Hepatocyte (in vitro differentiated cells): ENCODE data around the gene OPCML. TPM values are rescaled to one million over a fixed set of nuclear protein-coding genes. Genes with fewer than 3 reads are reported as not detected.

Source experiments
- DNase-seq: peaks from one replicate; pipeline ENCODE4 v3.0.0-alpha.2; 2016; ENCODE audit warnings: low spot score
- H2AFZ ChIP-seq: fragments of 200-600 bp; sonication (generic); 2 replicates; pipeline ENCODE4 v1.6.0; 2016; ENCODE audit warnings: antibody characterized with exemption, mild to moderate bottlenecking
- H3K27ac ChIP-seq: fragments of 200-600 bp; sonication (generic); 2 replicates; pipeline ENCODE4 v1.5.1; 2016; ENCODE audit warnings: mild to moderate bottlenecking
- H3K27me3 ChIP-seq: fragments of 200-600 bp; sonication (generic); 2 replicates; pipeline ENCODE4 v1.6.1; 2016
- H3K36me3 ChIP-seq: fragments of 200-600 bp; sonication (generic); replicated peaks from 2 replicates; pipeline ENCODE4 v1.5.1; 2016; ENCODE audit warnings: low read depth; ENCODE audit not compliant: insufficient read depth
- H3K4me1 ChIP-seq: fragments of 200-600 bp; sonication (generic); 2 replicates; pipeline ENCODE4 v1.5.1; 2016; ENCODE audit warnings: mild to moderate bottlenecking, moderate library complexity; ENCODE audit not compliant: insufficient read depth
- H3K4me2 ChIP-seq: fragments of 200-600 bp; sonication (generic); 2 replicates; pipeline ENCODE4 v1.6.0; 2016
- H3K4me3 ChIP-seq: fragments of 200-600 bp; sonication (generic); 2 replicates; pipeline ENCODE4 v1.5.1; 2016; ENCODE audit warnings: mild to moderate bottlenecking
- H3K79me2 ChIP-seq: fragments of 200-600 bp; sonication (generic); 2 replicates; pipeline ENCODE4 v1.6.0; 2017; ENCODE audit warnings: mild to moderate bottlenecking
- H3K9me2 ChIP-seq: fragments of 200-600 bp; sonication (generic); replicated peaks from 2 replicates; pipeline ENCODE4 v1.6.0; 2017; ENCODE audit warnings: mild to moderate bottlenecking; ENCODE audit not compliant: insufficient read depth
- H3K9me3 ChIP-seq: fragments of 200-600 bp; sonication (generic); 2 replicates; pipeline ENCODE4 v1.5.1; 2016; ENCODE audit warnings: low read depth, mild to moderate bottlenecking
- H4K20me1 ChIP-seq: fragments of 200-600 bp; sonication (generic); 2 replicates; pipeline ENCODE4 v1.6.0; 2016; ENCODE audit warnings: mild to moderate bottlenecking; ENCODE audit not compliant: insufficient read depth, poor library complexity, severe bottlenecking
- CTCF ChIP-seq: fragments of 200-600 bp; sonication (generic); IDR thresholded peaks from 2 replicates; pipeline ENCODE4 v1.5.1; 2016; ENCODE audit warnings: antibody characterized with exemption, mild to moderate bottlenecking; ENCODE audit not compliant: poor library complexity
- EZH2 ChIP-seq: fragments of 200-600 bp; sonication (generic); IDR thresholded peaks from 2 replicates; pipeline ENCODE4 v1.6.1; 2016; ENCODE audit warnings: antibody characterized with exemption, mild to moderate bottlenecking, borderline replicate concordance
- EZH2phosphoT487 ChIP-seq: fragments of 200-600 bp; sonication (generic); IDR thresholded peaks from one replicate; pipeline ENCODE4 v1.6.1; 2018; ENCODE audit warnings: antibody characterized with exemption, mild to moderate bottlenecking, low read depth, moderate library complexity; ENCODE audit not compliant: unreplicated experiment, severe bottlenecking
- WGBS: methylation state at CpG from one replicate; pipeline ENCODE4 v1.1.6; 2016; ENCODE audit warnings: low lambda C conversion rate; ENCODE audit errors: missing lambda C conversion rate; 5-methylcytosine and 5-hydroxymethylcytosine counted together
- polyA plus RNA-seq: library from polyadenylated mRNA; unstranded; fragments of >200 nt; fragmentation: Nextera tagmentation; extraction: Ambion mirVana; gene quantifications from 2 replicates; pipeline ENCODE4 v1.2.1, GENCODE V29; 2016
- total RNA-seq: library from RNA; depleted of rRNA; stranded (reverse); fragments of >200 nt; gene quantifications from 2 replicates; pipeline ENCODE4 v1.2.3, GENCODE V29; 2014

OPCML gene
- total and polyA plus RNA-seq, 2 experiments from 2014 or later = 0.37 to 0.98 TPM

- no peak overlapping the region for H3K4me2 ChIP-seq
- no peak for TF ChIP-seq CTCF
- TF ChIP-seq EZH2 = no peak
- TF ChIP-seq EZH2phosphoT487 = no peak
- H3K4me3 ChIP-seq = no peak overlapping the region
- H3K9me2 ChIP-seq = no peaks in the 10 kb centered on the region
- H3K79me2 ChIP-seq = no peaks in the 10 kb centered on the region
- no peak for DNase-seq
- H3K4me1 ChIP-seq = no peaks in the 10 kb centered on the region
- no peaks in the 10 kb centered on the region for H3K9me3 ChIP-seq
- no peaks in the 10 kb centered on the region for H3K36me3 ChIP-seq
- H3K27me3 ChIP-seq = no peaks in the 10 kb centered on the region
- WGBS = 95% methylated on average over 6 of the region's 6 CpGs
- no peak overlapping the region for H2AFZ ChIP-seq
- H3K27ac ChIP-seq = no peak overlapping the region
- no peaks in the 10 kb centered on the region for H4K20me1 ChIP-seq
Measured at GRCh38 chr11:133552938-133553337, 20.6 kb upstream of the OPCML start.

- no peak overlapping the region for H2AFZ ChIP-seq
- no peak overlapping the region for H3K27ac ChIP-seq
- TF ChIP-seq EZH2 = no peak
- TF ChIP-seq CTCF = no peak
- no peak for TF ChIP-seq EZH2phosphoT487
- no peaks in the 10 kb centered on the region for H3K27me3 ChIP-seq
- H3K79me2 ChIP-seq = no peaks in the 10 kb centered on the region
- H3K9me3 ChIP-seq = no peaks in the 10 kb centered on the region
- H3K36me3 ChIP-seq = no peaks in the 10 kb centered on the region
- H3K4me3 ChIP-seq = no peak overlapping the region
- WGBS = 85% methylated on average over 5 of the region's 5 CpGs
- H4K20me1 ChIP-seq = no peaks in the 10 kb centered on the region
- no peak overlapping the region for H3K4me2 ChIP-seq
- H3K4me1 ChIP-seq = no peaks in the 10 kb centered on the region
- no peaks in the 10 kb centered on the region for H3K9me2 ChIP-seq
- DNase-seq = no peak
Measured at GRCh38 chr11:133551064-133551463, 18.8 kb upstream of the OPCML start.

- H3K4me3 ChIP-seq = no peak overlapping the region
- no peaks in the 10 kb centered on the region for H3K27me3 ChIP-seq
- no peak overlapping the region for H2AFZ ChIP-seq
- H3K4me2 ChIP-seq = no peak overlapping the region
- H3K79me2 ChIP-seq = no peaks in the 10 kb centered on the region
- 41% methylated on average over 3 of the region's 3 CpGs for WGBS
- TF ChIP-seq EZH2 (no peak), EZH2phosphoT487 (no peak), CTCF (no peak)
- no peaks in the 10 kb centered on the region for H3K9me3 ChIP-seq
- no peaks in the 10 kb centered on the region for H4K20me1 ChIP-seq
- DNase-seq = no peak
- H3K9me2 ChIP-seq = no peaks in the 10 kb centered on the region
- no peaks in the 10 kb centered on the region for H3K4me1 ChIP-seq
- H3K36me3 ChIP-seq = no peaks in the 10 kb centered on the region
- H3K27ac ChIP-seq = no peak overlapping the region
Measured at GRCh38 chr11:133549826-133550225, 17.5 kb upstream of the OPCML start.

- Histone ChIP-seq H3K9me3 (no peaks in the 10 kb centered on the region), H3K9me2 (no peaks in the 10 kb centered on the region), H3K4me1 (no peaks in the 10 kb centered on the region), H3K36me3 (no peaks in the 10 kb centered on the region), H3K27me3 (no peaks in the 10 kb centered on the region), H2AFZ (no peak overlapping the region), H3K27ac (no peak overlapping the region), H3K4me2 (no peak overlapping the region), H4K20me1 (no peaks in the 10 kb centered on the region), H3K79me2 (no peaks in the 10 kb centered on the region), H3K4me3 (no peak overlapping the region)
- WGBS = 97% methylated on average over 7 of the region's 7 CpGs
- TF ChIP-seq EZH2phosphoT487 (no peak), EZH2 (no peak), CTCF (no peak)
- no peak for DNase-seq
Measured at GRCh38 chr11:133548641-133549040, 16.3 kb upstream of the OPCML start.
